GM19455 (cell line): Measurements from ENCODE around the gene ERF.

ENCODE experiments used
- ATAC-seq: cut with Tn5 transposase; IDR thresholded peaks from one replicate; pipeline ENCODE4 v1.9.1; 2021; ENCODE audit not compliant: unreplicated experiment

The ERF gene

DNA sequence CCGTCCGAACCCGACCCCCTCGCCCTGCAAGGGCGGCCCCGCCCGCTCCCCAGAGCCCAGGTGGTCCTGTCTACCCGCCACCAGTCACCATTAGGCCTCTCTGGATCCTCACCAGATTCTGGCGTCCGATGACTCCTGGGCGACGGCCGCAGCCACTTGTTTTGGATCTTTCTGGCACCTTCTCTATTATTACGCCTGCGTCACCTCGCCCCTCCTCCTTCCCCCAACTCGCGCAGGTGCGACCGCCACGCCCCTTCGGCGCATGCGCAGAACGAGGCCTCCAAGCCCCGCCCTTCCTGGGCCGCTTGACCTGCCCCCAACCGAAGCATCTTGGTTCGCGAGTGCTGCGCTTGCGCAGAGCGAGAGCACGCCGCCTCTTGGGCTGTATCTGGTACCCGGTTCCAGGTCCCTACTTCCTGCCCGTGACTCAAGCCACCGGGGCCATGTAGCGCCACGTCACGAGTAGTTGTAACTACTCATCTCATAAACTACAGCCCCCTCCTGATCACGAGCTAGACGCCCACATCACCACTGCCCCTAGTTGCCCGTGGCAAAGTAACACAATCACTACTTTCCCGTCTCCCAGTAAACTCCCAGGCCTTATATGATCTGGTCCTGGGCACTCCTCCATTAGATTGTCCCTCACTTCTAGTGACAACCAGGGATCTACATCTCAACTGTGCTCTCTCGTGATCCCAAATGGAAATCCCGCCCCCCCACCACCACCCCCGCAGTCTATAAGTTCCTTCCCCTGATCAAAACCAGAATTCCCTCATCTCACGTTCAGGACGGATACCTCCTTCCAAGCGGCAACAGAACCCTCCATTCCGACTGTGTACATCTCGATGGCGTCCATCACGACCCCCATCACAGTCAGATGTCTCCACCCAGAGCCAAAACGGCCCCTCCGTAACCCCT, 37.1 kb downstream of the ERF start, which contains the start of gene DEDD2:
DEDD2 (minus strand) TSS at position 158 of the 918 bp plus-strand sequence. CDS start 670 bp downstream, outside the sequence.
- peak; percentile 79 for ATAC-seq

GRCh38 chr19:42216653-42217519, 38.0 kb downstream of the ERF start:
- ATAC-seq: peak; percentile 10

- ATAC-seq: no peak
Measured at GRCh38 chr19:42214810-42215485, 40.0 kb downstream of the ERF start.

GRCh38 chr19:42212886-42213285, 42.0 kb downstream of the ERF start:
- no peak for ATAC-seq

DNA sequence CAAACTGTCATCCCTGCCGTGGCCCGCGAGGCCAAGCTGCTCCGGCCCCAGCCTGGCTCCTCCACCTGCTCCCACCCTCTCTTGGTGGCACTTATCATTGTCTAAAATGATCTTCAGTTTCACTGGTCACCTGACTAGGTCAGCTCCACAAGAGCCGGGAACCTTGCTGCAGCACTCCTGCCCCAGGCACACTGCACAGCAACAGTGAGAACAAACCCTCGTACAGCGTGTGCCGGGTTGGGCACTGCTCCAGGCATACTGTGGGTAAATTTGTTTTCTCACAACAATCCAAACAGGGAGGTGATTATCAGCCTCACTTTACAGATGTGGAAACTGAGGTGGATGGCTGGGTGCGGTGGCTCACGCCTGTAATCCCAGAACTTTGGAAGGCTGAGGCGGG, 46.3 kb downstream of the ERF start:
- ATAC-seq: no peak

- no peak for ATAC-seq
Measured at GRCh38 chr19:42207767-42208271, 47.1 kb downstream of the ERF start.

- no peak for ATAC-seq
Measured at GRCh38 chr19:42206871-42207755, 47.8 kb downstream of the ERF start.

GRCh38 chr19:42204664-42205063, 50.3 kb downstream of the ERF start:
- ATAC-seq: no peak

GRCh38 chr19:42203700-42204099, 51.2 kb downstream of the ERF start:
- ATAC-seq: no peak

- ATAC-seq: no peak
Measured at GRCh38 chr19:42202290-42202880, 52.5 kb downstream of the ERF start.

DNA sequence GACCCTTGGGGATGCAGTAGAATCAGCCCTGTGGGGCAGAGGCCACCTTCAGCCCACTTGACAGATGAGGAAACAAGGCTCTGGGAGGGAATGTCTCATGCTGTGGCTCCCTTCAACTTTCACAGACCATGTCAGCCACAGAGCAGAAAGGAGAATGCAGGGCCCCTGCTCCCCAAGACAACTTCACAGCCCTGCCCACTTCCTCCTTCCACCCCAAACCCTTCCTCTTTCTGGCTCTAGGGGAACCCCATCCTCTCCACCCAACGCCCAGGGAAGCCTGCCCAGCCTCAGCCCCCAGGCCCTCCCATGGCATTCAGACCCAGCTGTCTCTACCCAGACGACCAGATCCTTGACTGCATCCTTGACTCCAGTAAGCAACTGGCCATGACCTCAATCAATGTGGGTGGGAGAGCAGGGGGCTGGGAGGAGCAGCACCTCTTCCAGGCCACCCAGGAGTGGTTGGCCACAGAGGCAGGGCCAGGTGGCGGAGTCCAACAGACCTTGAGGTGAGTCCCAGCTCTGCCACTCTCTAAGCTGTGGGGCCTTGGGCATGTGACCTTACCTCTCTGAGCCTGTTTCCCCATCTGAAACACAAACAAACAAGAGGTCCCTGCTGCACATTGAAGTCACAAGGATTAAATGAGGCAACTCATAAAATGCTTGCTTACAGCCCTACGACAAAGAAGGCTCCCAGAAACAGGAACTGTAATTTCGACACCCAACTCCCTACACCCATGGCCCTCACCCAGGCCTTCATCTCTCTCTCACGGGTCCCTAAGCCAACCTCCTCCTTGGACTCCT, 53.2 kb downstream of the ERF start:
- ATAC-seq: no peak

GRCh38 chr19:42200116-42200715, 54.7 kb downstream of the ERF start:
- no peak for ATAC-seq

- ATAC-seq: peak; percentile 39
Measured at GRCh38 chr19:42199440-42200115, 55.4 kb downstream of the ERF start.

DNA sequence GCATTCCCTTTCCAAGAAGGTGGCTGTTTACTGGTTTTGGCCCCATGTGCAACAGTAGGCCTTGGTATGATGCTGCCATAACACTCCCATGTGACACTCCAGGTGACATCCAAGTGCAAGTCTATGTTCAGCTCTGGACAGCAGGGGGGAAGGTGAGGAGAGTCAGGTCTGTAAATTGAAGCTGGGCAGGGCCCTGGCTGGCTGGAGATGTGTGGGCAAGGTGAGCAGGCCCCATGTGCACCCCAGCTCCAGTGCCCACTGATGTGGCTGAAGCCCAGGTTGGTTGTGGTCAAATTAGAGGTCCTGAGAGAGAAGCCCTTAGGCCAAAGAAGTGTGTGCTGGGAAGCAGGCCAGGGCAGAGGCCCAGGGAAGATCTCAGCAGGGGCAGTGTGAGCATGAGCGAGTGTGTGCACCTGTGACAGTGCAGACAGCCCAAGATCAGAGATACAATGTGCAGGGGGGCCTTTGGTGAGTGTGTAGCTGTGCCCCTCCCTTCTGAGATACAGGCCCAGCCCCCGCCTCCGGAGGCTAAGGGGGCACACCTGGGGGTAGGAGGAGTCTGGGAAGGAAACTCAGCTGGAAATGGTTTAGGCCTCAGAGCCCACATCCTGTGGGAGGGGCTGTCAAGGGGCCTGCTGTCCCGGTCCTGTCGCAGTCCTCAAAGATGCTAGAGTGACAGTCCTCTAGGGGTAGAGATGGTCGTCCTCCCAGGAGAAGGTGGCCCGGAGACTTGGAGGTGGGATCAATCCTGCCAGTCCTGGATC, 56.1 kb downstream of the ERF start:
- peak; percentile 64 for ATAC-seq
